ENCODE data around the gene SLA2.
"Not testable (repeated sequence)": the region's sequence is repeated elsewhere in the genome, so short reads cannot be mapped to it uniquely, and the experiment has no call there.

Gene SLA2

DNA sequence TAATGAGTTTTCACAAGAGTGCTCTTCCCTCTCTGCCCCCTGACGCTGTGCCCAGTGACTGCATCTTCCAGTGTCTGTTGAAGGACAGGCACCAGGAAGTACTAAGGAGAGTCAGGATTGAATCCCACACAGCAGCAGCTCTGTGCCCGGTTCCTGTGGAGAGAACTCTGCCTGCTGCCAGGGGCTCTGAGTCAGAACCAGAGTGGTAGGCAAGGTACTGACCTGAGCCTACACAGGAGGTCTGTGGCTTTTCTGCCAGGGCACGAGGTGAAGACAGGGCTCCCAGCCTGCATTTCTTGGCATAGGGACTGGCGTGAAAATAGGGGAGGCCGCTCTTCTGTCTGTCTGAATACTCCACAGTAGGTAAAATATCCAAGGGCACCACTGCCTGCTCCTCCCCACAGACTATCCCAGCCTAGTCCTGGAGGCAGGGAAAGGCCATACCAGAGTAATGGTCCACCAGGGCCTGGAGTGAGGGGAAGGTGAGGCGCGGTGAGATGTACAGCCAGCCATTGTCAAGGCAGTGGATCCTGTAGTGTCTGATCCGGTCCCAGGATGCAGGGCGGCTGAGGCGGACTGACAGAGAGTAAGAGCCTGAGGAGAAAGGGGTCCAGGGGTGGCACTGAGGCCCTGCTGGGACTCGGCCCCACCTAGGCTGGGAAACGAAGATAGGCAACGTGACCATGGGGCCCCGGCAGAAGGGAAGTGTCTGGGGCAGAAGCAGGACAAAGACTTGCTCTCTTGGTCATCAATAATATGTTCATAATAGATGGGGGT lies 31.0 kb downstream of the SLA2 start:
- Histone ChIP-seq H3K9ac (ENCODE audit: low read depth in 1 of 2, low read length in 2 of 2) (no peak overlapping the region), H3K36me3 (ENCODE audit: control insufficient read depth in 2 of 2, insufficient read depth in 2 of 2, low read length in 2 of 2) (peaks cover 33 to 51% of the 10 kb centered on the region in 2 donors), H3K9me3 (ENCODE audit: control insufficient read depth in 2 of 2, low read length in 2 of 2) (no peaks in the 10 kb centered on the region), H3K27me3 (ENCODE audit: control insufficient read depth in 2 of 2, insufficient read depth in 2 of 2, low read length in 2 of 2) (no peaks in the 10 kb centered on the region), H3K27ac (ENCODE audit: low read depth in 2 of 2, low read length in 2 of 2) (no peak overlapping the region), H3K4me3 (ENCODE audit: low read length in 2 of 2) (no peak overlapping the region), H3K4me1 (ENCODE audit: control insufficient read depth in 2 of 2, insufficient read depth in 2 of 2, low read length in 2 of 2) (no peaks in the 10 kb centered on the region)

DNA sequence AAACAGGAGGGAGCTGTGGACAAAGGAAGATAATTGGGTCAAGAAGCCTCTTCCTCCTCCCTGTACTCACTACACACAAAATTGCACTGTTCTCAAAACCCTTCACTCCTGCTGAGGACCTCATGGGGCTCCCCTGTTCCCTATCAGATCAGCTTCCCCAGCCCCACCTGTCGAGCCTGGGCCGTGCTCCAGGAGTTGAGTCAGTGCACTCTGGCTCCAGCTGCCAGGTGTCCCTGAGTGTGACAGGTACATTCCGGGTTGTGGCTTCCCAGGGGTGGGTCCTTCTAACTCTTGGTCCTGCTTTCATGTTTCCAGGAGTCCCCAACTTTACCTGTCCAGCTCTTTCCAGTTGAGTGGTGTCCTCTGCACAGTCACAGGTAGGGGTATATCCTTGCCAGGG lies 32.0 kb downstream of the SLA2 start:
- H3K27ac ChIP-seq (ENCODE audit: low read depth in 2 of 2, low read length in 2 of 2) = no peak overlapping the region
- no peak overlapping the region for H3K9ac ChIP-seq (ENCODE audit: low read depth in 1 of 2, low read length in 2 of 2)
- peaks cover 40 to 57% of the 10 kb centered on the region in 2 donors for H3K36me3 ChIP-seq (ENCODE audit: control insufficient read depth in 2 of 2, insufficient read depth in 2 of 2, low read length in 2 of 2)
- H3K4me1 ChIP-seq (ENCODE audit: control insufficient read depth in 2 of 2, insufficient read depth in 2 of 2, low read length in 2 of 2) = no peaks in the 10 kb centered on the region
- H3K9me3 ChIP-seq (ENCODE audit: control insufficient read depth in 2 of 2, low read length in 2 of 2) = no peaks in the 10 kb centered on the region
- H3K4me3 ChIP-seq (ENCODE audit: low read length in 2 of 2) = no peak overlapping the region
- no peaks in the 10 kb centered on the region for H3K27me3 ChIP-seq (ENCODE audit: control insufficient read depth in 2 of 2, insufficient read depth in 2 of 2, low read length in 2 of 2)

DNA sequence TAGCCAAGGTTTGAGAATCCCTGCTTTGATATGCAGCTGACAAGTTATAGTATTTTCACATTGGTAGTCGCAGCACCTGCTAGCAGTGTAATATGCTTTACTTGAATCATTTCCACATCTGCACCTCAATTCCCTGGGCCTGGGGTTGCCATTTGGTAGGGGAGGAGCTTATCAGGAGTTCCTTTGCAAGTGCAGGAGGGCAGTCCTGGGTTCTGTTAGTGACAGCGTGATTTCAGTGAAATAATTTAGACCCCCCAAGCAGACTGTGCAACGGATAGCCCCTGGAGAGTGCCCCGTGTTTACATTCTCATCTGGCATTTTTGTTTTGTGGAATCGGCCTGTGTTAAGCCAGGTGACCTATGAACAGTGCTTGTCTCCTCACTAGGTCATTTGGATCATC lies 34.4 kb downstream of the SLA2 start:
- Histone ChIP-seq H3K4me3 (ENCODE audit: low read length in 2 of 2) (no peak overlapping the region), H3K9me3 (ENCODE audit: control insufficient read depth in 2 of 2, low read length in 2 of 2) (no peaks in the 10 kb centered on the region), H3K27ac (ENCODE audit: low read depth in 2 of 2, low read length in 2 of 2) (no peak overlapping the region), H3K36me3 (ENCODE audit: control insufficient read depth in 2 of 2, insufficient read depth in 2 of 2, low read length in 2 of 2) (peaks cover 44 to 68% of the 10 kb centered on the region in 2 donors), H3K4me1 (ENCODE audit: control insufficient read depth in 2 of 2, insufficient read depth in 2 of 2, low read length in 2 of 2) (peaks cover 3 to 12% of the 10 kb centered on the region in 2 donors), H3K27me3 (ENCODE audit: control insufficient read depth in 2 of 2, insufficient read depth in 2 of 2, low read length in 2 of 2) (no peaks in the 10 kb centered on the region), H3K9ac (ENCODE audit: low read depth in 1 of 2, low read length in 2 of 2) (no peak overlapping the region)

DNA sequence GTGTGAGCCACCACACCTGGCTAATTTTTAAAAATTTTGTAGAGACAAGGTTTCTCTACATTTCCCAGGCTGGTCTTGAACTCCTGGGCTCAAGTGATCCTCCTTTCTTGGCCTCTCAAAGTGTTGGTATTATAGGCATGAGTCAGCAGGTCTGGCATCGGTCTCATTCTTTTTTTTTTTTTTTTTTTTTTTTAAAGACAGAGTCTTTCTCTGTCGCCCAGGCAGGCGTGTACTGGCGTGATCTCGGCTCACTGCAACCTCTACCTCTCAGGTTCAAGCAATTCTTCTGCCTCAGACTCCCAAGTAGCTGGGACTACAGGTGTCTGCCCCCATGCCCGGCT lies 37.6 kb downstream of the SLA2 start:
- Histone ChIP-seq H3K4me1 (ENCODE audit: control insufficient read depth in 2 of 2, insufficient read depth in 2 of 2, low read length in 2 of 2) (peaks cover 8 to 20% of the 10 kb centered on the region in 2 donors), H3K36me3 (ENCODE audit: control insufficient read depth in 2 of 2, insufficient read depth in 2 of 2, low read length in 2 of 2) (peaks cover 35 to 47% of the 10 kb centered on the region in 2 donors), H3K27ac (ENCODE audit: low read depth in 2 of 2, low read length in 2 of 2) (peak overlapping the region in 1 of 2 donors; percentile 41)
- not testable (repeated sequence) for H3K4me3 ChIP-seq (ENCODE audit: low read length in 2 of 2); H3K9ac ChIP-seq (ENCODE audit: low read depth in 1 of 2, low read length in 2 of 2); H3K27me3 ChIP-seq (ENCODE audit: control insufficient read depth in 2 of 2, insufficient read depth in 2 of 2, low read length in 2 of 2); H3K9me3 ChIP-seq (ENCODE audit: control insufficient read depth in 2 of 2, low read length in 2 of 2)

- Histone ChIP-seq H3K4me3 (ENCODE audit: low read length in 2 of 2) (no peak overlapping the region), H3K36me3 (ENCODE audit: control insufficient read depth in 2 of 2, insufficient read depth in 2 of 2, low read length in 2 of 2) (peaks cover 32 to 44% of the 10 kb centered on the region in 2 donors), H3K4me1 (ENCODE audit: control insufficient read depth in 2 of 2, insufficient read depth in 2 of 2, low read length in 2 of 2) (peaks cover 8 to 20% of the 10 kb centered on the region in 2 donors), H3K9ac (ENCODE audit: low read depth in 1 of 2, low read length in 2 of 2) (peak overlapping the region in 1 of 2 donors; percentile 26), H3K27me3 (ENCODE audit: control insufficient read depth in 2 of 2, insufficient read depth in 2 of 2, low read length in 2 of 2) (no peaks in the 10 kb centered on the region), H3K27ac (ENCODE audit: low read depth in 2 of 2, low read length in 2 of 2) (peak overlapping the region; percentile 93 to 94), H3K9me3 (ENCODE audit: control insufficient read depth in 2 of 2, low read length in 2 of 2) (no peaks in the 10 kb centered on the region)
These were observed 38.2 kb downstream of the SLA2 start for GRCh38 chr20:36607586-36608387.

DNA sequence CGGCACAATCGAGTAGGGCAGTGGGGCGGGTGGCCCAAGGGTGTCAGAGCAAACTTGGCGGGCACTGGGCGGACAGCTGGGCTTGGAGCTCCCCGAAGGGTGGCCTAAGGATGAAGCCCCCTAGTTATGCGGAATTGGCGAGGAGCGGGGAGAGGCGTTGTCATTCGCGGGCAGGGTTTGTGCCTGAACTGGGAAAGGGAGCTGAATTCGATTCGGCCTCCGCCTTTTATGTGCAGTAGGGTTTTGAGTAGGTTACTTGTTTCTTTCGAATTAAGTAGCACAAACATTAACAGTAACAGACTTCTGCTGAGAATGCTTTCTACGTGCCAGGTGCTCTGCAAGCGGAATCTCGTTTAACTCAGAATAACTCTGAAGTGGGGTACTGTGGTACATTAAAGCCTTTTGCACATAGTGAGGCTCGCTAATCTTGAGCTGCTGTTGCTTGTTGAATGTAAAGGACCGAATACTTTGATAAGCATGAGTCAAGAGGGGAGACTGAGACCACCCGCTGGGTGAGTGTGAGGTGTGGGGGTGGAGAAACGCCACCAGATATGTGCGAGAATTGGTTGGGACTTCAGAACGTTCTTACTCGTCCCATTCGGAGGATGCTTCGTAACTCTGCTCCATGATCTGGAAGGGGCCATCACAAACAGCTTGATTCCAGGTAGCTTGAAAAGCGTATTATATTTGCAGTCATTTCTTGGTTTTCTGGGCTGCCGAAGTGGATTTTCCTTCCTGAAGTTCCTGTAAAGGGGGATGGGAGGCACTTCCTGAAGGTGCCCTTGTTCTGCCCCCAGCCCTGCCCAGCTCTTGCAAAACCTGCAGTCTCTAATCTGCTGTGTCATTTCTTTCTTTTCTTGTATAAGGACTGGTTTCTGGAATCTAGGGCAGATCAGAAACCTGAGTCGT lies 39.6 kb downstream of the SLA2 start:
- Histone ChIP-seq H3K27ac (ENCODE audit: low read depth in 2 of 2, low read length in 2 of 2) (peak overlapping the region; percentile 93 to 94), H3K4me3 (ENCODE audit: low read length in 2 of 2) (peak overlapping the region; percentile 93 to 96), H3K36me3 (ENCODE audit: control insufficient read depth in 2 of 2, insufficient read depth in 2 of 2, low read length in 2 of 2) (peaks cover 18 to 31% of the 10 kb centered on the region in 2 donors), H3K9ac (ENCODE audit: low read depth in 1 of 2, low read length in 2 of 2) (peak overlapping the region; percentile 93 to 99), H3K27me3 (ENCODE audit: control insufficient read depth in 2 of 2, insufficient read depth in 2 of 2, low read length in 2 of 2) (no peaks in the 10 kb centered on the region), H3K4me1 (ENCODE audit: control insufficient read depth in 2 of 2, insufficient read depth in 2 of 2, low read length in 2 of 2) (peaks cover 8 to 20% of the 10 kb centered on the region in 2 donors), H3K9me3 (ENCODE audit: control insufficient read depth in 2 of 2, low read length in 2 of 2) (no peaks in the 10 kb centered on the region)

GRCh38 chr20:36605399-36606157 lies 40.4 kb downstream of the SLA2 start, which contains the start of gene RAB5IF:
Gene RAB5IF (plus strand): TSS chr20:36605779. CDS start chr20:36605952, 173 bp downstream.
- peak within 1 kb of the TSS; percentile 93 to 96 for H3K4me3 ChIP-seq (ENCODE audit: low read length in 2 of 2)
- H3K4me1 ChIP-seq (ENCODE audit: control insufficient read depth in 2 of 2, insufficient read depth in 2 of 2, low read length in 2 of 2) = peaks cover 8 to 20% of the 10 kb centered on the region in 2 donors
- H3K27me3 ChIP-seq (ENCODE audit: control insufficient read depth in 2 of 2, insufficient read depth in 2 of 2, low read length in 2 of 2) = no peaks in the 10 kb centered on the region
- H3K27ac ChIP-seq (ENCODE audit: low read depth in 2 of 2, low read length in 2 of 2) = peak within 1 kb of the TSS; percentile 93 to 94
- no peaks in the 10 kb centered on the region for H3K9me3 ChIP-seq (ENCODE audit: control insufficient read depth in 2 of 2, low read length in 2 of 2)
- peak within 1 kb of the TSS; percentile 93 to 99 for H3K9ac ChIP-seq (ENCODE audit: low read depth in 1 of 2, low read length in 2 of 2)
- peaks cover 12 to 22% of the 10 kb centered on the region in 2 donors for H3K36me3 ChIP-seq (ENCODE audit: control insufficient read depth in 2 of 2, insufficient read depth in 2 of 2, low read length in 2 of 2)

DNA sequence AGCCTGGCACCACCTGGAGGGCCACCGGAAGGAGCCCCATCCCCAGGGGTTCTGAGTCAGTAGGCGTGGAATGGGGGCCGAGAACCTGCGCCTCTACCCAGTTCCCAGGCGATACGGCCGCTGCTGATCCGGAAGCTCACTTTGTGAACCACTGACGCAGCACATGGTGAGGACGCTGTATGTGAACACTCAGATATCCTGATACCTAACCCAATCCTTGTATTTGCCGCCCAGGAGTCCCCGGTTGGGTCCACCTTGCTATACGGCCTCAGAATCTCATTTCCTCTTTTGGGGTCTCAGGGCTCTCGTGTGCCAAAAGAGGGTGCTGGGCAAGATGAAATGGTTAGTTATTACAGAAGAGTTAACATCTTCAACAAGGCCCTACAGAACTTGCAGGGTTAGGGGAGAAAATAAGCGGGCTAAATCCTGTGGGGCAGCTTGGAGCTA lies 41.0 kb downstream of the SLA2 start:
- Histone ChIP-seq H3K27me3 (ENCODE audit: control insufficient read depth in 2 of 2, insufficient read depth in 2 of 2, low read length in 2 of 2) (no peaks in the 10 kb centered on the region), H3K27ac (ENCODE audit: low read depth in 2 of 2, low read length in 2 of 2) (peak overlapping the region; percentile 88 to 94), H3K4me3 (ENCODE audit: low read length in 2 of 2) (peak overlapping the region; percentile 69 to 76), H3K4me1 (ENCODE audit: control insufficient read depth in 2 of 2, insufficient read depth in 2 of 2, low read length in 2 of 2) (peaks cover 8 to 20% of the 10 kb centered on the region in 2 donors), H3K9ac (ENCODE audit: low read depth in 1 of 2, low read length in 2 of 2) (peak overlapping the region; percentile 76 to 94), H3K36me3 (ENCODE audit: control insufficient read depth in 2 of 2, insufficient read depth in 2 of 2, low read length in 2 of 2) (peaks cover 11 to 17% of the 10 kb centered on the region in 2 donors), H3K9me3 (ENCODE audit: control insufficient read depth in 2 of 2, low read length in 2 of 2) (no peaks in the 10 kb centered on the region)

- Histone ChIP-seq H3K4me3 (ENCODE audit: low read length in 2 of 2) (no peak overlapping the region), H3K27ac (ENCODE audit: low read depth in 2 of 2, low read length in 2 of 2) (no peak overlapping the region), H3K4me1 (ENCODE audit: control insufficient read depth in 2 of 2, insufficient read depth in 2 of 2, low read length in 2 of 2) (peaks cover 4 to 7% of the 10 kb centered on the region in 2 donors), H3K9me3 (ENCODE audit: control insufficient read depth in 2 of 2, low read length in 2 of 2) (no peaks in the 10 kb centered on the region), H3K36me3 (ENCODE audit: control insufficient read depth in 2 of 2, insufficient read depth in 2 of 2, low read length in 2 of 2) (no peaks in the 10 kb centered on the region), H3K27me3 (ENCODE audit: control insufficient read depth in 2 of 2, insufficient read depth in 2 of 2, low read length in 2 of 2) (no peaks in the 10 kb centered on the region), H3K9ac (ENCODE audit: low read depth in 1 of 2, low read length in 2 of 2) (no peak overlapping the region)
These were observed 44.5 kb downstream of the SLA2 start for GRCh38 chr20:36601540-36601939.
